Stimulated activated CD4-positive, alpha-beta T cell treated with anti-CD3 and anti-CD28 coated beads, TNF-alpha, amount 100 ng/mL, for 1 hour (primary cell): ENCODE measurements around the gene GGA2.

Experiments used
- DNase-seq, 3 donors: peaks; one replicate each; pipeline ENCODE4 v3.0.0-alpha.2; 2020; ENCODE audit warnings: low read depth in 3 of 3, low spot score in 1 of 3

The GGA2 gene

DNA sequence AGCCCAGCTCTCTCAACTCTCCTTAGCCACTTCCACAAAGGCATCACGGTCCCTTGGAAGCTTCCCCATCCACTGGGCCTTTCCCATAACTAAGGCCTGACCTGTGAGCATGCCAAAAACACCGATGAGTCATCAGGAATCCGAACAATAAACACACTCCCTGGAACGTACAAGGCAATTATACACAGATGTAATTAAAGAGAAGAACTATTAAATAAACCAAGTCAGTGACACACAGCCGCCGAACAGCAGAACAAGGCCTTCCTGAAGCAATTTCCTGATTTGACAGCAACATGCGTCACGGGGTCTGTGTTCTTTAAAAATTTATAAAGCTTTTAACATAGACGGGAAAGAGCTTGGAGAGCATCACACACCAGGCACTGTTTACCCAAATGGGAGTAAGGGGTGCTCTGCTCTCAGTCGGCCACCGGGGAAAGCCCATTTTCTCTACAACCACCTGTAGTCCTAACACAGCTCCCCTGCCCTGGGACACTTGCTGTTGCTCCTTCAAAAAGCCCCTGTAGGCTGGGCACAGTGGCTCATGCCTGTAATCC lies 86.7 kb downstream of the GGA2 start:
- DNase-seq = no peak

DNA sequence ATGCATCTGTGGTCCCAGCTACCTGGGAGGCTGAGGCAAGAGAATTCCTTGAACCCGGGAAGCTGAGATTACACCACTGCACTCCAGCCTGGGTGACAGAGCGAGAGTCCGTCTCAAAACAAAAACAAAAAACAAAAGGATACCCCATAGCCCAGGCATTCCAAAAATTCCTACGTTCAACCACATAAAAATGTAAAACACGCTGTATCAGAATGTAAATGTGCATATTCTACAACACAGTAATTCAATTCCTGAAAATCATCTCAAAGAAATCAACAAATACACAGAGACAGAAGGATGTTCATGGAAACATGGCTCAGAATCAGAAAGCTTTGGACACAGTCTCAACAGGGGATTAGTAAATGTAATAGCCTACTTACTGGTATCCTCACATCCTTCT lies 90.3 kb downstream of the GGA2 start:
- DNase-seq = no peak

DNA sequence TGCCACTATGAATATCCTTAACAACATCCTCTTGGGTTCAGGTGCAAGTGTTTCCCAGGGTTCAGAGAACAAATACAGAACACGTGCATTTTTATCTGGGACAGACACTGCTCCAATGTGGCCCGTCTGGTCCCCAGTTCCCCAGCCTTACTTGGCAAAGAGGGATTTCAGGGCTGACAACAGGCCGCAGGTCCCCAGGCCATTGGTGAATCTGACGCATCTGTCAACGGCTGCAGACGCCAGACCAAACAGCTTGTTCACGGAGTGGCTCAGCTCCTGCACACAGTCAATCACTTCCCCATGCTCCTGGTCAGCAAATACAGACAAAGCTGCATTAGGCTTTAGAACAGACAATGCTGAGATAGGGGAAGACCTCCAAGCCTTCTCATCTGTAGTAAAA lies 93.5 kb downstream of the GGA2 start:
- DNase-seq = no peak

DNA sequence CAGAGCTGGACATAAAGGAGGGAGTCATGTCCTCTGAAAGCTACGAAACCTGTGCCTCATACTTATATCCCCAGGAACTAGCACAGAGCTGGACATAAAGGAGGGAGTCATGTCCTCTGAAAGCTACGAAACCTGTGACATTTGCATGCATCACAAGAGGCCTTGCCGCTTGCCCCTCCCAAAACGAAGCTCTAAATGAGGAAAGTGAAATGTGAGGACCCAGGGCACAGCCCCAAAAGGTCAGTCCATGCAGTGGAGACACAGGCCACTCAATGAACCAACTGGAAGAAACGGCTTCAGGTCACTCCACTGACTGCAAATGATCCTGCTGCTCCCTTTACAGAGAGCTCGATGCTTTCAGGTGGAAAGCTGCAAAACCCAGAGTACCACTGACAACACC lies 95.6 kb downstream of the GGA2 start:
- no peak for DNase-seq
